Naive thymus-derived CD4-positive, alpha-beta T cell (primary cell): ENCODE data around the gene SMCO4. TPM values are rescaled to one million over a fixed set of nuclear protein-coding genes. Genes with fewer than 3 reads are reported as not detected.

Experiments
- ATAC-seq: fragments of 150-1000 bp; cut with Tn5 transposase; 2 replicates; pipeline ENCODE4 v1.10.0; 2021; ENCODE audit warnings: mild to moderate bottlenecking, moderate library complexity
- CTCF ChIA-PET: fragments of 350-600 bp; sonication (Branson Sonifier 250); formaldehyde crosslinking; loops from one replicate; lab custom pipeline; 2021; ENCODE audit warnings: antibody characterized with exemption; lab: Charles Lee
- POLR2A ChIA-PET: fragments of 350-600 bp; sonication (Branson Sonifier 250); formaldehyde crosslinking; loops from one replicate; lab custom pipeline; 2021; ENCODE audit warnings: antibody characterized with exemption, inconsistent platforms; lab: Charles Lee
- DNase-seq, 9 donors: peaks; one replicate each; pipeline versions ENCODE4 v3.0.0 to v3.0.0-alpha.2; 2020 to 2022; ENCODE audit warnings: mixed read lengths in 1 of 9
- H3K27ac ChIP-seq: one replicate; pipeline ENCODE4 v1.7.0; 2013; ENCODE audit warnings: mild to moderate bottlenecking, low read depth, low read length, moderate library complexity
- H3K27me3 ChIP-seq, 2 donors: one replicate each; pipeline ENCODE4 v1.7.0; 2013; ENCODE audit warnings: low read length in 2 of 2, mild to moderate bottlenecking in 2 of 2, moderate library complexity in 2 of 2; ENCODE audit not compliant: control insufficient read depth in 2 of 2, insufficient read depth in 2 of 2
- H3K36me3 ChIP-seq, 3 experiments: 1 replicate in 2 of 3; 2 replicates in 1 of 3; pipeline ENCODE4 v1.7.0; 2013; ENCODE audit warnings: low read length in 3 of 3, mild to moderate bottlenecking in 3 of 3, moderate library complexity in 1 of 3; ENCODE audit not compliant: insufficient read depth in 3 of 3, control insufficient read depth in 2 of 3
- H3K4me1 ChIP-seq, 2 donors: one replicate each; pipeline ENCODE4 v1.7.0; 2013; ENCODE audit warnings: low read length in 2 of 2, mild to moderate bottlenecking in 2 of 2, moderate library complexity in 1 of 2; ENCODE audit not compliant: control insufficient read depth in 2 of 2, insufficient read depth in 2 of 2
- H3K4me3 ChIP-seq: 2 replicates; pipeline ENCODE4 v1.7.0; 2013; ENCODE audit warnings: mild to moderate bottlenecking, low read length
- H3K9me3 ChIP-seq, 3 experiments: 1 replicate in 2 of 3; 2 replicates in 1 of 3; pipeline ENCODE4 v1.7.0; 2013; ENCODE audit warnings: low read length in 3 of 3; ENCODE audit not compliant: control insufficient read depth in 2 of 3
- H3K27ac Mint-ChIP-seq, 9 donors: one replicate each; pipeline ENCODE4 v1.8.0; 2020 to 2022; ENCODE audit warnings: mixed read lengths in 9 of 9, mild to moderate bottlenecking in 8 of 9, moderate library complexity in 5 of 9, inconsistent platforms in 2 of 9
- H3K27me3 Mint-ChIP-seq, 5 donors: one replicate each; pipeline ENCODE4 v1.8.0; 2021 to 2022; ENCODE audit warnings: mixed read lengths in 5 of 5, mild to moderate bottlenecking in 1 of 5
- H3K36me3 Mint-ChIP-seq, 5 donors: one replicate each; pipeline ENCODE4 v1.8.0; 2020 to 2022; ENCODE audit warnings: mixed read lengths in 5 of 5, mild to moderate bottlenecking in 3 of 5, inconsistent platforms in 1 of 5
- H3K4me1 Mint-ChIP-seq, 7 donors: one replicate each; pipeline ENCODE4 v1.8.0; 2020 to 2022; ENCODE audit warnings: mixed read lengths in 7 of 7, mild to moderate bottlenecking in 3 of 7, inconsistent platforms in 1 of 7
- H3K4me3 Mint-ChIP-seq, 10 donors: one replicate each; pipeline ENCODE4 v1.8.0; 2020 to 2022; ENCODE audit warnings: mild to moderate bottlenecking in 10 of 10, mixed read lengths in 10 of 10, moderate library complexity in 6 of 10, inconsistent platforms in 2 of 10
- H3K9me3 Mint-ChIP-seq, 11 donors: one replicate each; pipeline ENCODE4 v1.8.0; 2020 to 2022; ENCODE audit warnings: mixed read lengths in 11 of 11, mild to moderate bottlenecking in 4 of 11, inconsistent platforms in 1 of 11, moderate library complexity in 1 of 11
- intact Hi-C, 2 donors: fragments of 100-400 bp; cut with micrococcal nuclease; formaldehyde crosslinking; loops; one replicate each; pipeline ENCODE4 v1.15.1; 2023
- polyA plus RNA-seq, 2 donors: library from polyadenylated mRNA; unstranded; fragments of 300-500 nt; fragmentation: Illumina TruSeq; gene quantifications; one replicate each; pipeline ENCODE4 v1.2.3, GENCODE V29; 2021
- total RNA-seq, 6 experiments: library from RNA in 5 of 6; stranded (reverse) in 5 of 6; gene quantifications; 1 replicate in 5 of 6; 2 replicates in 1 of 6; pipeline ENCODE4 v1.2.3 and lab custom pipeline; 2021 to 2026

The SMCO4 gene
- total and polyA plus RNA-seq, 7 experiments from 2014 or later: 0.97 to 34.7 (median 3.9) TPM

DNA sequence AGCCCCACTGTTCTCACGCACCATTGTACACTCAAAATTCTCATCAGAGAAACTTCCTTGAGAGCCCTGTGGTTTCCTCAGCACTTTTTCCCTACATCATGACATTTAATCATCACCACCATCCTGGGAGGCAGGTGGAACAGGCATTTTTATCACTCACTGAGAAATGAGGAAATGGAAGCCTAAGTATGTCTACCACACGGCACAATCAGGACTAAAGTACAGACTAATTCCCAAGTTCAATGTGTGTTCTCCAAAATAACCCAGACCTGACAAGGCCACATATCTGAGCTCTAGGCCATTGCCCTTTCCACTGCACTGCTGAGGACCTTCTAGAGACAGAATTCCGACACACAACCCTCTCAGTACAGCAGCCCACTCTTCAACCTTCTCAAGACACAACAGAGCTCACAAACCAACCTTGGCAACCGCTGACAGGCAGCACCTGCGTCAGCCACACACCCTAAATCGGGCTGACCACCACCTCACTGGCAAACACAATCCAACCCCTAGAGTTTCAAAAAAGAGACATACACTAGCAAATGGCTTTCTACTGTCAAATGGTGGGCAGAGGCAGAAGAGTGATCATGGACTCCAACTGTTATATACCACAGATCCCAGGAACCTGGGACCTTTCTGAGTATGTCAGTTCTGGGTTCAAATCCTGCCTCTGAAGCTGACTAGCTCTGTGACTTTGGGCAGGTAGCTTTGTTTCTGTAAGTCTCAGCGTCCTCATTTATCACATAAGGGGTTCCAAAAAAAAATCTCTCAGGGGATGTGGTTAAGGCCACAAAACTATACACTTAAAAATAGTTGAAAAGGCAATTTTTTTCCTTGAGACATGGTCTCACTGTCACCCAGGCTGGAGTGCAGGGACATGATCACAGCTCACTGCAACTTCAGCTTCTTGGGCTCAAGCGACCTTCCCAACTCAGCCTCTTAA is 16.3 kb downstream of the SMCO4 start:
- Histone ChIP-seq H3K9me3 (no peaks in the 10 kb centered on the region), H3K36me3 (no peaks in the 10 kb centered on the region), H3K27me3 (no peaks in the 10 kb centered on the region), H3K4me1 (no peaks in the 10 kb centered on the region), H3K27ac (no peak overlapping the region), H3K4me3 (no peak overlapping the region)
- Mint-ChIP-seq H3K36me3 (peaks cover 0 to 20% (median 0%) of the 10 kb centered on the region in 5 donors), H3K4me1 (peaks cover 7 to 89% (median 26%) of the 10 kb centered on the region in 7 donors), H3K4me3 (peak overlapping the region in 1 of 10 donors; percentile 47), H3K27me3 (no peaks in the 10 kb centered on the region), H3K27ac (peak overlapping the region in 1 of 9 donors; percentile 11), H3K9me3 (no peaks in the 10 kb centered on the region)
- intact Hi-C loops: loop anchor here in 1 of 2 donors (1.0 to 10.0 kb wide), 3 partner anchors 14 to 598 kb away; partner anchors contain the start of gene PANX1
- POLR2A ChIA-PET: no interaction called here
- ATAC-seq (no peak), DNase-seq (no peak)
- CTCF ChIA-PET: no interaction called here

DNA sequence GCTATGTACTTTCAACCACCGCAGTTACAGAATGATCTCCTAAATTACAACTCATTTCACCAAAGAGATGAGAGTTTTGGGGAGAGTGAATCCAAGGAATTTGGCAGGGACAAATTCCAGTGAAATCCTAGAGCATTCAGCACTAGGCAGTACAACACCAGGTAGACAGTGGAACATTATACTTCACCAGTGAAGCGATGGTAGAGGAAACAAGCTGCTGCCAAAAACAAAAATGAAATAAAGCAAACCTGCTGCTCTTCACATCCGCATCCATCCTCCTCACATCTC is 16.9 kb downstream of the SMCO4 start:
- DNase-seq (no peak), ATAC-seq (no peak)
- Histone ChIP-seq H3K27me3 (no peaks in the 10 kb centered on the region), H3K4me3 (no peak overlapping the region), H3K36me3 (no peaks in the 10 kb centered on the region), H3K4me1 (no peaks in the 10 kb centered on the region), H3K27ac (no peak overlapping the region), H3K9me3 (no peaks in the 10 kb centered on the region)
- POLR2A ChIA-PET: no interaction called here
- Mint-ChIP-seq H3K27ac (peak overlapping the region in 1 of 9 donors; percentile 11), H3K9me3 (no peaks in the 10 kb centered on the region), H3K27me3 (no peaks in the 10 kb centered on the region), H3K4me1 (peaks cover 8 to 89% (median 26%) of the 10 kb centered on the region in 7 donors), H3K4me3 (peak overlapping the region in 1 of 10 donors; percentile 47), H3K36me3 (peaks cover 0 to 20% (median 0%) of the 10 kb centered on the region in 5 donors)
- intact Hi-C loops: loop anchor here in 1 of 2 donors (1.0 to 10.0 kb wide), 3 partner anchors 13 to 599 kb away; partner anchors contain the start of gene PANX1
- CTCF ChIA-PET: no interaction called here

DNA sequence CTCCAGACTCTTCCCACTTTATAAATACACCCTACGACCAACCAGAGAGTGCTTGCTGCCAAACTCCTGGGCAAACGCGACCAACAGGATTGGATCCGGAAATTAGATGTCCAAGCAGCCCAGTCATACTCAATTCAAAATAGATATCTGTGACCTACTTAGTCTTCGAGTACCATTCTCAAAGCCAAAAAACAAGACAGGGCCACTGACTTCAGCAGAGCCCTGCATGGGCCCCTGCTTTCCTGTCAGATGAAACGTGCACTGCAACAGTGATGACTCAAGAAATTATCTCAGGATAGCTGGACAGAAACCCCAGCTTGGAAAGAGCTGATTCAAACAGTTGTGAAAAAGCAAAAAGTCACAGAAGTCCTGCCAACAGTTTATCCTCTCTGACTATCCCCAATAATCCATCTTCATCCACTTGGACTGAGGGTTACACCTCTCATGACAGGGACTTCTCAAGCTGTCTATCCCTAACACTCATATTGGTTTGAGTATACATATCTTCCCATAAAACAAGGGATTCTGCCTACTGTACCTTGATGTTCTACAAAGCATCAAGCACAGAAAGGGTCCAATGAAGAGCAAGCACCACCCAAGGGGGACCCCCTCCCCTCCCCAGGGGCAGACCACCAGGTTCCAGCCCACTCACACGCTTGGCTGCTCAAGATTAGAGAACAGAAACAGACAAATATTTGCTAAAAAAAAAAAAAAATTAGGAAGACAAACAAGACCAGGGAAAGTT is 17.4 kb downstream of the SMCO4 start:
- Mint-ChIP-seq H3K27me3 (no peaks in the 10 kb centered on the region), H3K9me3 (no peaks in the 10 kb centered on the region), H3K36me3 (peaks cover 0 to 15% (median 0%) of the 10 kb centered on the region in 5 donors), H3K27ac (peak overlapping the region in 2 of 9 donors; percentile 60 to 72), H3K4me1 (peaks cover 10 to 89% (median 30%) of the 10 kb centered on the region in 7 donors), H3K4me3 (peak overlapping the region in 1 of 10 donors; percentile 58)
- Histone ChIP-seq H3K9me3 (no peaks in the 10 kb centered on the region), H3K4me1 (no peaks in the 10 kb centered on the region), H3K27ac (no peak overlapping the region), H3K36me3 (no peaks in the 10 kb centered on the region), H3K27me3 (no peaks in the 10 kb centered on the region), H3K4me3 (no peak overlapping the region)
- intact Hi-C loops: loop anchor here in 1 of 2 donors (1.0 to 10.0 kb wide), 3 partner anchors 13 to 599 kb away; partner anchors contain the start of gene PANX1
- CTCF ChIA-PET: no interaction called here
- POLR2A ChIA-PET: no interaction called here
- ATAC-seq: no peak
- DNase-seq: no peak

DNA sequence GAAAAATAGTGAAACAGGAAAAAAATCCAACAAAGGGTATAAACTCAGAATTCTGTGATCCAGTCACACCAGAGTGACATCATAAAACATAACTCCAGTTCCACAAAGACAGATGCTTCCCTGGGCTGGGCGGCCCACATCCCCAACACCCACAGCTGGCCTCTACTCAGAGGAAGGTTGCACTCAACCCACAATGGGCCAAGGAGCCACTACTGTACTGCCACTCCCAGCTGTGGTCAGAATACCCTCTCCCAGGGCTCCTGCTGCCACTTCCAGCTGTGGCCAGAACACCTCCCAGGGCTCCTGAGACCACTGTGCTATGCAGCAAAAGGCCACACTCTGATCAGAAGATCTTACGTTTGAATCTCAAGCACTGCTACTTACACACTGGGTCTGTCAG is 18.3 kb downstream of the SMCO4 start:
- no peaks in the 10 kb centered on the region for H3K36me3 ChIP-seq
- ATAC-seq: no peak
- DNase-seq: no peak
- no peak overlapping the region for H3K27ac ChIP-seq
- no peaks in the 10 kb centered on the region for H3K9me3 ChIP-seq
- peaks cover 0 to 15% (median 0%) of the 10 kb centered on the region in 5 donors for H3K36me3 Mint-ChIP-seq
- CTCF ChIA-PET: interaction anchor here (0.6 kb wide), 1 partner anchor 136 kb away, joined by 8 read pairs; no protein-coding TSS in a partner anchor
- H3K9me3 Mint-ChIP-seq: no peaks in the 10 kb centered on the region
- no peaks in the 10 kb centered on the region for H3K4me1 ChIP-seq
- H3K27me3 Mint-ChIP-seq: no peaks in the 10 kb centered on the region
- H3K27me3 ChIP-seq: no peaks in the 10 kb centered on the region
- no peak overlapping the region for H3K4me3 ChIP-seq
- peak overlapping the region in 1 of 9 donors; percentile 6 for H3K27ac Mint-ChIP-seq
- H3K4me3 Mint-ChIP-seq: peak overlapping the region in 1 of 10 donors; percentile 72
- peaks cover 5 to 89% (median 21%) of the 10 kb centered on the region in 7 donors for H3K4me1 Mint-ChIP-seq
- intact Hi-C loops: loop anchor here in 1 of 2 donors (10.0 kb wide), 1 partner anchor 600 kb away; the partner anchor contains the start of gene PANX1
- POLR2A ChIA-PET: no interaction called here

DNA sequence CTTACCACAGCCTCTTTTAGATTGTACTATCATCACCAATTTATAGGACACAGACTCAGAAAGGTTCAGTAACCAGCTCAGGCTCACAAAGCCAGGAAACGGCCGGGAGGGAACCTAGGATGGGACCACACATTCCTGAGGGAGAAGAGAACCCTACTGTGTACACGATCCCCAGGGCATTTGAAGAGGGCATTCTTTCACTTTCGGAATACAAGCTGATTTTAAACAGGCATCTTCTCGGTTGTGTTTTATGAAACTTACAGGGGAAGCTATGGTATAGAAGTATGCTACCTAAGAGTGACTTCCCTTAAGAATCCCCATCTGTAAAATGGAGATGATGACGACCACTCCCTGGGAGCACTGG is 19.0 kb downstream of the SMCO4 start:
- peak overlapping the region in 2 of 9 donors; percentile 79 to 80 for H3K27ac Mint-ChIP-seq
- H3K27ac ChIP-seq: no peak overlapping the region
- peaks cover 5 to 89% (median 14%) of the 10 kb centered on the region in 7 donors for H3K4me1 Mint-ChIP-seq
- no peaks in the 10 kb centered on the region for H3K4me1 ChIP-seq
- H3K4me3 ChIP-seq: no peak overlapping the region
- H3K36me3 Mint-ChIP-seq: peaks cover 0 to 19% (median 0%) of the 10 kb centered on the region in 5 donors
- H3K27me3 ChIP-seq: no peaks in the 10 kb centered on the region
- no peaks in the 10 kb centered on the region for H3K9me3 ChIP-seq
- no peak for DNase-seq
- ChIA-PET CTCF (no interaction called here), POLR2A (no interaction called here)
- H3K9me3 Mint-ChIP-seq: no peaks in the 10 kb centered on the region
- no peak for ATAC-seq
- H3K27me3 Mint-ChIP-seq: no peaks in the 10 kb centered on the region
- intact Hi-C loops: loop anchor here in 1 of 2 donors (10.0 kb wide), 1 partner anchor 601 kb away; the partner anchor contains the start of gene PANX1
- no peaks in the 10 kb centered on the region for H3K36me3 ChIP-seq
- H3K4me3 Mint-ChIP-seq: peak overlapping the region in 1 of 10 donors; percentile 72

DNA sequence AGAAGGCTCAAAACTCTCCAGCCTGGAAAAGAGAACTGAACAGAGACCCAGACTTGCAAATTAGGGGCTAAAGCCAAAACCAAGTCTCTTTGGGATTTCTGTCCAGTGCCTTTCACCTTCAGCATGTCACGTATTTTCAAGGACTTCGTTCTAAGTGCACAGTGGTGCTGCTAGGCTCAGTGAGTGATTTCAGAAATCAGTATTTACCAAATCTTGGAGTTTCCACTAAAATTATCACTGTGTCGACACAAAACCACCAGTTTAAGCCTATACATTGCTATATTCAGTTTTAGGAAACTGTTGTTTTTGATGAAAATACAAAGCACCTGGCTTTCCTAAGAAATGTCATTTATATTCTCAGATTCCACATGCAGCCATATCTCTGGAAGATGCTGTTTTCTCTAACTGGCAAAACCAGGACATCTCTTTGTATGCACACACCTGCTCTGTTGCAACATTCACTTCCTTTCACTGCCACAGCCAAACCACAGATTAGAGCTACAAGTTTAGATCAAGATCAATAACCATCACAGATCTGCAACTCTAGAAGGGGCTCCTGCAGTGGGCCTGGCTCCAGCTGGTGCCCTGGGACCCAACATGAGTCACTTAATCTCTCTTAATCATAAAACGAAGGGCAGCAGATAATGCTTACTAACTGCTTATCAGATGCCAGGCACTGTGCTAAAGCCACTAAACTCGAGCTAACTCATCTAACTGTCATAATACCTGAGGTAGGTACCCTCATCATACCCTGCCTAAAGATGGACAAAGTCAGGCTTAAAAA is 22.3 kb downstream of the SMCO4 start:
- H3K4me3 Mint-ChIP-seq: peak overlapping the region in 1 of 10 donors; percentile 63
- no peaks in the 10 kb centered on the region for H3K9me3 Mint-ChIP-seq
- CTCF ChIA-PET: no interaction called here
- H3K4me1 ChIP-seq: no peaks in the 10 kb centered on the region
- H3K27ac Mint-ChIP-seq: peak overlapping the region in 1 of 9 donors; percentile 78
- no peaks in the 10 kb centered on the region for H3K36me3 ChIP-seq
- H3K9me3 ChIP-seq: no peaks in the 10 kb centered on the region
- H3K27me3 Mint-ChIP-seq: no peaks in the 10 kb centered on the region
- H3K36me3 Mint-ChIP-seq: peaks cover 0 to 28% (median 0%) of the 10 kb centered on the region in 5 donors
- ATAC-seq (peak; percentile 73), DNase-seq (no peak)
- H3K4me1 Mint-ChIP-seq: peaks cover 5 to 74% (median 5%) of the 10 kb centered on the region in 7 donors
- H3K27ac ChIP-seq: no peak overlapping the region
- no peaks in the 10 kb centered on the region for H3K27me3 ChIP-seq
- POLR2A ChIA-PET: no interaction called here
- intact Hi-C loops: loop anchor here in 1 of 2 donors (1.0 to 10.0 kb wide), 2 partner anchors 8 to 604 kb away; partner anchors contain the start of gene PANX1
- H3K4me3 ChIP-seq: no peak overlapping the region
